ENCODE measurements around the gene NXPE3. TPM values are rescaled to one million over a fixed set of nuclear protein-coding genes. Genes with fewer than 3 reads are reported as not detected.

Gene NXPE3
- polyA plus RNA-seq, 1 donor from 2014 or later = 6.6 TPM

GRCh38 chr3:101835676-101836075 is 56.7 kb downstream of the NXPE3 start:
- H3K4me3 ChIP-seq (ENCODE audit: low read length) = no peak overlapping the region
- H4K20me1 ChIP-seq (ENCODE audit: insufficient read depth) = no peaks in the 10 kb centered on the region
- no peak overlapping the region for H2AFZ ChIP-seq (ENCODE audit: low read depth, low read length)
- no peaks in the 10 kb centered on the region for H3K27me3 ChIP-seq (ENCODE audit: insufficient read depth, low read depth, low read length)
- no peak overlapping the region for H3K4me2 ChIP-seq (ENCODE audit: low read length)
- H3K79me2 ChIP-seq (replicated peaks; ENCODE audit: insufficient read depth, low read length) = no peaks in the 10 kb centered on the region
- no peaks in the 10 kb centered on the region for H3K9me3 ChIP-seq (ENCODE audit: low read length)
- H3K9ac ChIP-seq (ENCODE audit: low read length) = no peak overlapping the region
- no peak overlapping the region for H3K27ac ChIP-seq (ENCODE audit: low read length)
- H3K36me3 ChIP-seq (ENCODE audit: insufficient read depth, low read length) = no peaks in the 10 kb centered on the region
- H3K9me2 ChIP-seq (ENCODE audit: insufficient read depth, low read length) = no peaks in the 10 kb centered on the region
- TF ChIP-seq RAD21 (conservative IDR thresholded peaks at IDR 0.05) = no peak
- H3F3A ChIP-seq (ENCODE audit: insufficient read depth, low read length, poor library complexity, severe bottlenecking) = no peaks in the 10 kb centered on the region

- TF ChIP-seq RAD21 (conservative IDR thresholded peaks at IDR 0.05) (no peak), CTCF (IDR thresholded peaks at IDR 0.05; ENCODE audit: poor library complexity, severe bottlenecking) (no peak), EZH2 (IDR thresholded peaks at IDR 0.05; ENCODE audit: borderline replicate concordance, insufficient read depth, low read length, poor library complexity, severe bottlenecking) (no peak), MXI1 (conservative IDR thresholded peaks at IDR 0.05; ENCODE audit: poor library complexity, severe bottlenecking) (no peak), EP300 (conservative IDR thresholded peaks at IDR 0.05; ENCODE audit: poor library complexity, severe bottlenecking) (no peak), SMC3 (conservative IDR thresholded peaks at IDR 0.05; ENCODE audit: poor library complexity) (no peak), POLR2AphosphoS5 (IDR thresholded peaks at IDR 0.05) (no peak), TAF1 (IDR thresholded peaks at IDR 0.05; ENCODE audit: low read depth) (no peak), REST (IDR thresholded peaks at IDR 0.05; ENCODE audit: borderline replicate concordance) (no peak)
Observed at GRCh38 chr3:101836160-101836559, 57.1 kb downstream of the NXPE3 start.

More at GRCh38 chr3:101836160-101836559, 57.1 kb downstream of the NXPE3 start:
- H3K9ac ChIP-seq (ENCODE audit: low read length) = no peak overlapping the region
- H2AFZ ChIP-seq (ENCODE audit: low read depth, low read length) = no peak overlapping the region
- H3K27me3 ChIP-seq (ENCODE audit: insufficient read depth, low read depth, low read length) = no peaks in the 10 kb centered on the region
- no peak overlapping the region for H3K27ac ChIP-seq (ENCODE audit: low read length)
- H3K9me3 ChIP-seq (ENCODE audit: low read length) = no peaks in the 10 kb centered on the region
- no peak overlapping the region for H3K4me3 ChIP-seq (ENCODE audit: low read length)
- no peaks in the 10 kb centered on the region for H4K20me1 ChIP-seq (ENCODE audit: insufficient read depth)
- no peaks in the 10 kb centered on the region for H3K9me2 ChIP-seq (ENCODE audit: insufficient read depth, low read length)
- no peak overlapping the region for H3K4me2 ChIP-seq (ENCODE audit: low read length)
- no peaks in the 10 kb centered on the region for H3K36me3 ChIP-seq (ENCODE audit: insufficient read depth, low read length)
- no peaks in the 10 kb centered on the region for H3K79me2 ChIP-seq (replicated peaks; ENCODE audit: insufficient read depth, low read length)
- H3F3A ChIP-seq (ENCODE audit: insufficient read depth, low read length, poor library complexity, severe bottlenecking) = no peaks in the 10 kb centered on the region
